GM18517 (cell line): ENCODE results near the gene C2orf68.
"Not testable (repeated sequence)": the region's sequence is repeated elsewhere in the genome, so short reads cannot be mapped to it uniquely, and the experiment has no call there.

ENCODE experiments used
- ATAC-seq: cut with Tn5 transposase; IDR thresholded peaks from one replicate; pipeline ENCODE4 v1.9.1; 2021; ENCODE audit warnings: mild to moderate bottlenecking, moderate library complexity; ENCODE audit not compliant: unreplicated experiment

The C2orf68 gene

DNA sequence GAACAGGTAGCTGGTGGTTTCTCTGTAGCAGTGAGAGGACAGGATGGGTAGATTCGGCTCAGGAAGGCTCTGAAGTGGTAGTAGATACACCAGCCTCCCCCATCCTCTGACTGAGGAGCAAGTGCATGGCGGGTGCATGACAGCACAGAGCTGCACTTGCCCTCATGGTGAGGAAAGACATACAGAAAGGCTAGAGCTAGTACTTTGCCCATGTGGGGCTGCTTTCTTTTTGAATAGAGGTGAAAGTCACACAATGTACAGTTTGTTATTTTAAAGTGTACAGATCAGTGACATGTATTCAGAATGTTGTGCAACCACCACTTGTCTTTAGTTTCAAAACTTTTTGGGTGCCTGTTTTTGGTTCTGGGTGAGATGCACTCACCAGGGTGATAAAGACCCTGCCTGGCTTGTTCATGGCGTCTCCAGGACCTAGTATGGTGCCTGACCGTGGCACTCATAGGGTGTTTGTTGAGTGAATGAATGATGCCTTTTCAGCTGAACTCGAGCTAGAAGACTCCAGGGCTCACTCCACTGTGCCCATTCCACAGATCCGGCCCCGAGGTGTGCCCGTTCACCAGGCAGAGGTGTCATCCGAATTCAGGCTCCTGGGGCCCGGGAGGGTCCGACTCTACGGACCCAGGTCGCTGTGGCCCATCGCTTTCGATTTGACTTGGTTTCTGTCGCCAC, 28.1 kb downstream of the C2orf68 start:
- ATAC-seq = no peak

DNA sequence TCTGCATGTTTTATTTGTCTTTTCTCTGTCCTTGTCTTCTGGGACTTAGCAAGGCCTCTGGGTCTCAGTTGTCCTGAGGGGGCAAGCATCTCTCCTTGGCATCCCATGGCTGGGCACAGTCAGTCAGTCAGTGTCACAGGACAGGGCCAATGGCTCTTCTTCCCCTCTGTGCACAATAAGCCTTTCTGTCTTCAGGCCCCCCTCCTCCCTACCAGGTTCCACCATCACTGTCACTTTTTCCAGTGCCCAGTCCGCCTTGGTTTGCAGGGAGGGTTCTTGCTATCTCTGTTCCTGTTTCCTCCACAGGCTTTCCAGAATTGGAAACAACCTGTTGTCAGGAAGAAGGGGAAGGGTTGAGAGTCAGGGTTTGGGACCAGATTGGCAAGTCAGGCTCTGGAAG, 29.4 kb downstream of the C2orf68 start:
- ATAC-seq = no peak

DNA sequence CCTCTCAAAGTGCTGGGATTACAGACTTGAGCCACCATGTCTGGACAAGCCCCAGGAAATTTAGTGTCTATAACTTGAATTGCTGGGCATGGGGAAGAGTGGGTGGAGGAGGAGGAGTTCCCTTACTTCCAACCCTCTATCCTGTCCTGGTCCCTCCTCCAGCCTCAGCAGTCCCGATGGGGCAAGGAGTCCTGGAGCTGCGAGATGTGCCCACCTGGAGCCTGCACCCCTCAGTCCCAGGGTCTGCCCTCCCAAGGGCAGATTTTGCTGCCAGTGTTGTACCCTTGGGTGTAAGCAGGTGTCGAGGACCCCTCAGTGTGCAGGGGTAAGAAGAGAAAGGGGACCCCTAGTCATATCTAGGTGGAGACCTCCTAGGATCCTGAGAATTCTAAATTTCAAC, 31.7 kb downstream of the C2orf68 start:
- ATAC-seq = no peak

DNA sequence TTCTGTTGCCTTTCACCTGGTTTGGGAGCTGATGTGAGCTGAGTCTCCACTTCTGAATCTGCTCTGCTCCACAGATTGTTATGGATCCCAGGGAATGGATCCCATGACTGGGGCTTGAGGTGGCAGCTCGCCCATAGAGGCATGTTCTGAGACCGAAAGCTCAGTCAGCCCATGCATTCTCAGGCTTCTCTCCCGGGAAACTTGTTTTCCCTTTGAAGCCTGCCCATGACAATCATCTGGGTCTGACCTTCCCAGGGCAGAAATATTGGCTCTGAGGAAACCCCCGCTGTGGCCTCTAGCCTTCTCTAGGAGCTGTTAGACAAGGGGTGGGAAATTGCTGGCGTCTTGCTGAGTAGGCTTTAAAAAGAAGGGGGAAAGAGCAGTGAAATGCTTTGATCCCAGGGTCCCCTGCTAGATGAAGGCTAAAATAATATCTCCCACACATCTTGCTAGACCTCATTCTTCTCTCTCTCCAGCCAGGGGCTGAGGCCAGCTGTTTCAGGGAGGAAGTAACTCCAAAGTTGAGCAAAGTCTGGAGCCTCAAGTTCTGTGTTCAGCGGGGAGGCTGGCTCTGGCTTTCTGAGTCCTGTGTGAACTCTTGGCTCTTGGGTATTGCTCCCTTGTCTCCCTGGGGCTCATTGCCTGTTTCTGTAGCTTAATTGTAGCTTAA, 32.5 kb downstream of the C2orf68 start:
- ATAC-seq = no peak

DNA sequence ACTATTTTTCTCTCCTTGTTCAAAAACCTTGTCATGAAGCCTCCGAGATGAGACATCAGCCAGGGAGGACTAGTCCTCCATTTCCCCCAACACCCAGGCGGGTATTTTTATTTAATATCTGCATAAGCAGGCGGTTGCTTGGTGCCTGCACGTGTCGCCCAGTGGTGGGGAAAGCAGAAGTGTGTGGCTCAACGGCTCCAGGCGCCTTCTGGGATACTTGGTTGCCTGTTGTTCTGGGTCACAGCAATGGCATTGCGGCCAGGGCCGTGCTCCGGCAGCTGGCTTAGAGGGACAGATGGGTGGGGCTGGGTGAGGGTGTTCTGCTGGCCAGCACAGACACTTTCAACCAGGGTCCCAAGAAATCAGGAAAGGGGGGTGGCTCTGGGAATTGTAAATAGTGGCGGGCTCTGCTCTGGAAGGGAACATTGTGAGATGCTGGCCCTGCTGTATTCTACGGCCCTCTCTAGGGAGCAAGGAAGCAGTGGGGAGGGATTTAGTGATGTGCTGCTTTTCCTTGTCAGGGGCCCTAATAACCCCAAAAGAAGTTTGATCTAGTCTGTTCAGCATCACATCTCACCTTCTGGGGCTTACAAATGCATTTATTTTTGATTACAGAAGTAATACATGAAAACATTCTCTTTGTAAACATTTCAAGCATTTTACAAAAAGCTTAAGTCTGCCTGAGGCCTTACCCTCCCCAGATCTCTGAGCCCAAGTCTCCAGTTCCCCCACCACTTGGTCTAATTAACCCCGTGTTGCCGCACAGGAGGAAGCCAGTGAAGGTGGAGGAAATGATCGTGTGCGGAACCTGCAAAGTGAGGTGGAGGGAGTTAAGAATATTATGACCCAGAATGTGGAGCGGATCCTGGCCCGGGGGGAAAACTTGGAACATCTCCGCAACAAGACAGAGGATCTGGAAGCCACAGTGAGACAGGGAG, 33.4 kb downstream of the C2orf68 start:
- peak; percentile 30 for ATAC-seq

DNA sequence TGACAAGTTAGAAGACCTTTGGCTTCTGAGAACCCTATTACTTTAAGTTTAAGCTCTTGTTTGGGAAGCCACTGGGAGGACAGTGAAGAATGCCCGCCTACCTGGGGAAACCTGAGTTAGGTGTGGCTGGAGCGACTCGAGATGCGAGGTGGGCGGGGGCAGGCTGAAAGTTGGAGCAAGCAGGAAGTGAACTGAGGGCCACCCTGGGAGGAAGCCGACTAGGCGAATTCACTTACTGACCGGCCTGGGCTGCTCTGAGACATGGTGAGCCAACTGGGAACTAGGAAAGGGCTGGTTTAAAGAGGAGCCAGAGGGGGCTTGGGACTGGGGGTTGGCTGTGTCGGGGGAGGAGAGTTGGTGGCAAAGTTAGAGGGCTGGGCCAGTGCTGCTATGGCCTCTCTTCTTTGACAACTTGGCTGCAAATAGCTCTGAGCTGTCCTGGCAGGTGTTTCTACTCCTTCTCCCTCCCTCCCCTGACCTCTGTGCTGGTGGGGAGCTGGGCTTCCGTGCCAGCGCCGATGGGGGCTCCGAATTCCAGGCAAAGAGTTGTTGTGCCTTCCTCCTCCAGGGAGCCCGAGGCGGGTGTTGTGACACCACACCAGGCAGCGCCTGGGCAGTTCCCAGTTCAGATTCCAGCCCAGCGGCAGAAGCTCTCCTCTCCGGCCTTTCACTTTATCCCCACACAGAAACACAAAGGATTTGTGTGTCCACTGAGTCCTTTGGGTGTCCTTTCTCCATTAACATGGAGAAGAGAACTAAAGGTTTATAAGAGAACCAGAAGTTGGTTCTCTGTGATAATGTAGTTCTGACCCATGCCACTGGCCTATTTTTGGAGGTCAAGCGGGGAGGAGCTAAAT, 34.3 kb downstream of the C2orf68 start, which contains the start of gene VAMP8:
TSS of gene VAMP8 (plus strand) at position 201 of the 857 bp plus-strand sequence. CDS start at position 262, 61 bp downstream.
- peak; percentile 54 for ATAC-seq

DNA sequence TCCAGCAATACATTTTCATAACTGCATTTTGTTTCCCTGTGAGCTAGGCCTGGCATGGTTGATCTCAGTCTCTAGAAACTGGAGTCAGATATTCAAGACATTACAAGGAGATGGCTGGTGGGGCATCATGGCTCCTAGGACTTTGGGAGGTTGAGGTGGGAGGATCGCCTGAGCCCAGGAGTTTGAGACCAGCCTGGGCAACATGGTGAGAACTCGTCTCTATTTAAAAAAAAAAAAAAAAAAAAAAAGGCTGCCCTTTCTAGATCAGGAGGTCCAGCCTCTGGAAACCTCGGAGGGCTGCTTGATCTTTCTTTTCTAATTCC, 34.8 kb downstream of the C2orf68 start:
- ATAC-seq = no peak

DNA sequence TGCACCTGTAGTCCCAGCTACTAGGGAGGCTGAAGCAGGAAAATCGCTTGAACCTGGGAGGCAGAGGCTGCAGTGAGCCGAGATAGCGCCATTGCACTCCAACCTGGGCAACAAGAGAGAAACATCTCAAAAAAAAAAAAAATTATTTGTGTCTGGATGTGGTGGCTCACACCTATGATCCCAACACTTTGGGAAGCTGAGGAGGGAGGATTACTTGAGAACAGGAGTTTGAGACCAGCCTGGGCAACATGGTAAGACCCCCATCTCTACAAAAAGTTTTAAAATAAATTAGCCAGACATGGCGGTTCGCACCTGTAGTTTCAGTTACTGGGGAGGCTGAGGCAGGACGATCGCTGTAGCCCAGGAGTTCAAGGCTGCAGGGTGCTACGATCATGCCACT, 36.1 kb downstream of the C2orf68 start:
- no peak for ATAC-seq

DNA sequence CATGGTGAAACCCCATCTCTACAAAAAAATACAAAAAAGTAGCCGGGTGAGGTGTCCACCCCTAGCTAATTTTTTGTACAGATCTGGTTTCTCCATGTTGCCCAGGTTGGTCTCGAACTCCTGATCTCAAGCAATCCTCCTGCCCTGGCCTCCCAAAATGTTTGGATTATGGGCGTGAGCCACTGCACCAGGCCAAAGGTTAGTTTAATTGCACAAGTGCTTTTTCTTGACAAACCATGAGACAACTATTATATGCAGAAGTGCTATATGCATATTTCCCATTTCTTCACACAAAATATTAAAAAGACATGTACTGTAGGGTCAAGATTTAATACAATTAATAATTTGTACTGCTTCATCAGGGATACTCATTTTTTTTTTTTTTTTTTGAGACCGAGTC, 45.6 kb downstream of the C2orf68 start:
- no peak for ATAC-seq

DNA sequence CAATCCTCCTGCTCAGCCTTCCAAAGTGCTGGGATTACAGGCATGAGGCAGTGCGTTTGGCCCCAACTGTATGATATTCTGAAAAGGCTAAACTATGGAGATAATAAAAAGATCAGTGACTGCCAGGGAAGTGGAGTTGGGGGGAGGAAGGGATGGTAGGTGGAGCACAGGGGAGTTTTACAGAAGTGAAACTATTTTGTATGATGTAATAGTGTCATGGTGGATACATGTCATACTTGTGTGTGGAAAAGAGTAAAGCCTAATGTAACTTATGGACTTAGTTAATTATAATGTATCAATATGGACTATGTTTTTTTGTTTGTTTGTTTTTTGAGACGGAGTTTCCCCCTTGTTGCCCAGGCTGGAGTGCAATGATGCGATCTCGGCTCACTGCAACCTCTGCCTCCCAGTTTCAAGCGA, 47.7 kb downstream of the C2orf68 start:
- ATAC-seq = no peak

DNA sequence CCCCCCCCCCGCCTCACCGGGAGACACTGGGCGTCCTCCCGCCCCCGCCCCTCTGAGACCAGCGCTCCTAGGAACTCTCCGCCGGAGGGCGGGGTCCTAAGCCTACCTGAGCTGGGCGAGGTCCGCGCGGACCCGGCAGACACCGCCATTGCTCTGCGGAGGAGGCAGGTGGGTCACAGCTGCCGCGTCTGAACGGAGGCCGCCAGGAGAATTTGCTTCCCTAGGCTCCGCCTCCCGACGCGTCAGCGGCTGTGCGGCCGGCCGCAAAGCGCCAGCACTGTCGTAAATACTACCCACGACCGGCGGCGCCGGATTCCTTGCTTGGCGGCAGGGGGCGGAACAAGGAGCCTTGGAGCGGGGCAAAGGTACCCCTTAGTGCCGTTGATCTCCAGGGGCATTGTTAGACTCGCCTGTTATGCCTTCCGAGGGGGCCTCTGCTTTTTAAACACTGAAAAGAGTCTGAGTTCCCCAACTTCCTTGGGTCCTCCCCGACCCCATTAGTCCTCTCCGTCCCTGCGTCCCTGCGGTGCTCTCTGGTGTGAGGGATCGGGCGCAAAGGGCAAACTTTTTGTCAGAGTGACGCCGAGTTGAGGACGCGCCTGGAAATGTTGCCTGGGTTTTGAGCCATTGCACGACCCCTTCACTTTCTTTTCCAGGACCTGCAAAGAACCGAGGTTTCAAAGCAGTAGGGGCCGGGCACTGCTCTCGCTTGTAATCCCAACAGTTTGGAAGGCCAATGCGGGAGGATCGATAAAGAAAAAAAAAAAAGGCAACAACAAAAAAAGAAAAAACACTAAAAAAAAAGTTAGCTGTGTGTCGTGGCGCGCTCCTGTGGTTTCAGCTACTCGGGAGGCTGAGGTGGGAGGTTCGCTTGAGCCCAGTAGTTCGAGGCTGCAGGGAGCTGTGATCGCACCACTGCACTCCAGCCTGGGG, 50.3 kb downstream of the C2orf68 start, which contains the start of gene GGCX:
TSS of gene GGCX (minus strand) at position 214 of the 933 bp plus-strand sequence. CDS start at position 149, 65 bp downstream.
- peak; percentile 75 for ATAC-seq

DNA sequence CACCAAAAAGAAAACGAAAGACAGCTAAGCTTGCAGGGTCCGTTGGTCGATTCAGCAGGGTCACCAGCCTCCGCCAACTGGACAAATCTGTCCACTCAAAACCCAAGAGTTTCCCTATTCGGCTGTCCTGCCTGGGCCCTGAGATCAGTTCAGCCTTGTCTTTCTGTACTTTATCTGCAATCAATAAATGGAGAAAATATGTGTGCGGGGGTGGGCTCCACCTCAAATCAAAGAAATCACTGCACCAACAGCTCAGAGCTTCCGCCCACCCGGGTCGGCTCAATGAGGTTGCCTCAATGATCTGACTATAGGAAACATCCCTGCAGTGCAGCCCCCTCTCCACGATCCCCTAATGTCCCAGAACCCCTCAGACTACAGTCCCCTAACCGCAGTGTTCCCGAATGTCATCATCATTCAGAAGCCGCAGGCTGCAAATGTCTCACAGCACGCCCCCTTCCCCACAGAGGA, 51.0 kb downstream of the C2orf68 start:
- ATAC-seq = no peak

DNA sequence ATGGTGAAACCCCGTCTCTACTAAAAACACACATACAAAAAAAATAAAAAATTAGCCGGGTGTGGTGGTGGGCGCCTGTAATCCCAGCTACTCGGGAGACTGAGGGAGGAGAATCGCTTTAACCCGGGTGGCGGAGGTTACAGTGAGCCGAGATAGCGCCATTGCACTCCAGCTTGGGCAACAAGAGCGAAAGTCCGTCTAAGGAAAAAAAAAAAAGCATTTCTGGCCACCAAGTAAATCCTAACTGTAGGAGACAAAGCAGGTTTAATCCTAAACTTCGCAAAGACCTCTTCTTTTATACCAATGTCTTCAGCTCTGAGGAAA, 51.5 kb downstream of the C2orf68 start:
- not testable (repeated sequence) for ATAC-seq

DNA sequence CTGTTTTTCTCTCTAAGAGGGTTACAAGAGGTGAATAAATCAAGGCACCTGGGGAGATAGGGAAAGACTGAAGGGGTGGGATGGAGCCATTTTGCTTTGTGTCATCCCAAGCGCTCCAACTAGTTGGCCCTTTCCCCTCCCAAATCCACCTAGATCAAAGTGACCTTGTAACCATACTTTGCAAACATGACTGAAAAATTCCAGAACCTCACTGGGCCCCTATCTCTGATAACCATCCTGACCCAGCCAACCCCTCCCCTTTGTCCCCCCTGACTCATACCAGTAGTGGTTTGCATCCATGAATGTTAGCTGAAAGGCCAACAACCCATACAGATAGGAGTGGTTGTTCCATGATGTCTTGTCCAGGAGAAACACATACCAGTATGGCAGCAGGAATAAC, 53.7 kb downstream of the C2orf68 start:
- ATAC-seq = no peak

DNA sequence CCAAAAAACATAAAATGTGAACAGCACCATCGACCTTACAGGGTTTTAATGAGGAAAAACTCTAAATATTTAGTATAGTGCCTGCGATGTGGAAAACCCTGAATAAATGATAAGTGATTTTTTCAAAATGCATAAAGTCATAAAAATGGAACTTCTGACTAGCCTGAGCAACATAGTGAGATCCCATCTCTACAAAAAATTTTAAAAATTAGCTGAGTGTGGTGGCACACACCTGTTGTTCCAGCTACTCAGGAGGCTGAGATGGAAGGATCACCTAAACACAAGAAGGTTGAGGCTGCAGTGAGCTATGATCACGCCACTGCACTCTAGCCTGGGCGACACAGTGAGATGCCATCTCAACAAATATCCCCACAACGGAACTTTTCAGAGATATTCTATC, 54.7 kb downstream of the C2orf68 start:
- ATAC-seq = no peak
